HG02938 (cell line): Measurements from ENCODE around the gene MIS18BP1.
"Not testable (repeated sequence)": the region's sequence is repeated elsewhere in the genome, so short reads cannot be mapped to it uniquely, and the experiment has no call there.

Experiments
- ATAC-seq: cut with Tn5 transposase; IDR thresholded peaks from one replicate; pipeline ENCODE4 v1.9.1; 2021; ENCODE audit warnings: mild to moderate bottlenecking, moderate library complexity; ENCODE audit not compliant: unreplicated experiment

The MIS18BP1 gene

GRCh38 chr14:45253070-45253753 lies at the start of gene MIS18BP1:
Gene MIS18BP1, minus strand, starts transcription at chr14:45253202. Its CDS starts 5,916 bp downstream, at chr14:45247286.
- ATAC-seq = peak; percentile 74

GRCh38 chr14:45298423-45299117 lies 45.6 kb upstream of the MIS18BP1 start:
- ATAC-seq = no peak

GRCh38 chr14:45294796-45295195 lies 41.8 kb upstream of the MIS18BP1 start:
- ATAC-seq = not testable (repeated sequence)

- ATAC-seq = no peak
Observed at GRCh38 chr14:45290547-45290946, 37.5 kb upstream of the MIS18BP1 start.

- ATAC-seq = no peak
Observed at GRCh38 chr14:45287610-45288009, 34.6 kb upstream of the MIS18BP1 start.

GRCh38 chr14:45284802-45285201 lies 31.8 kb upstream of the MIS18BP1 start:
- ATAC-seq = no peak

- ATAC-seq = not testable (repeated sequence)
Observed at GRCh38 chr14:45281731-45282400, 28.9 kb upstream of the MIS18BP1 start.

GRCh38 chr14:45271858-45272537 lies 19.0 kb upstream of the MIS18BP1 start:
- ATAC-seq = no peak

- ATAC-seq = no peak
Observed at GRCh38 chr14:45270031-45270430, 17.0 kb upstream of the MIS18BP1 start.

GRCh38 chr14:45267071-45267470 lies 14.1 kb upstream of the MIS18BP1 start:
- ATAC-seq = no peak

- no peak for ATAC-seq
Observed at GRCh38 chr14:45262637-45263036, 9.6 kb upstream of the MIS18BP1 start.

- no peak for ATAC-seq
Observed at GRCh38 chr14:45261209-45261608, 8.2 kb upstream of the MIS18BP1 start.

GRCh38 chr14:45258805-45259204 lies 5.8 kb upstream of the MIS18BP1 start:
- no peak for ATAC-seq

GRCh38 chr14:45258073-45258472 lies 5.1 kb upstream of the MIS18BP1 start:
- ATAC-seq = no peak

- no peak for ATAC-seq
Observed at GRCh38 chr14:45254771-45255170, 1.8 kb upstream of the MIS18BP1 start.

- ATAC-seq = no peak
Observed at GRCh38 chr14:45253754-45254310, 830 bp upstream of the MIS18BP1 start.

GRCh38 chr14:45252366-45253069 lies 484 bp downstream of the MIS18BP1 start:
- ATAC-seq = no peak

- peak; percentile 69 for ATAC-seq
Observed at GRCh38 chr14:45251912-45252311, 1.1 kb downstream of the MIS18BP1 start.

- ATAC-seq = no peak
Observed at GRCh38 chr14:45249856-45250575, 3.0 kb downstream of the MIS18BP1 start.

GRCh38 chr14:45247427-45247826 lies 5.6 kb downstream of the MIS18BP1 start:
- no peak for ATAC-seq
